22Rv1 (cell line): ENCODE measurements around the gene NLRC5.

Experiments used
- CTCF ChIP-seq: fragments of 450-650 bp; IDR thresholded peaks from 2 replicates; pipeline ENCODE4 v1.5.1; 2017; ENCODE audit warnings: mild to moderate bottlenecking
- ZFX ChIP-seq: fragments of 450-650 bp; IDR thresholded peaks from 2 replicates; pipeline ENCODE4 v1.6.1; 2017; ENCODE audit warnings: antibody characterized with exemption, borderline replicate concordance

GRCh38 chr16:56986361-56986760 lies 3.0 kb upstream of the NLRC5 start:
- TF ChIP-seq CTCF: no peak
- no peak for TF ChIP-seq ZFX
